Sigmoid colon (tissue), 7 donors: ENCODE measurements around the gene CYP8B1. TPM values are rescaled to one million over a fixed set of nuclear protein-coding genes. Genes with fewer than 3 reads are reported as not detected.

Experiments
- DNase-seq: peaks from one replicate; pipeline ENCODE4 v3.0.0-alpha.2; 2019
- H3K27ac ChIP-seq, 4 donors: fragments of 200-600 bp; sonication (generic); one replicate each; pipeline ENCODE4 v1.5.1; 2016 to 2019; ENCODE audit warnings: mild to moderate bottlenecking in 1 of 4
- H3K27me3 ChIP-seq, 3 donors: fragments of 200-600 bp; sonication (generic); one replicate each; pipeline ENCODE4 v1.5.1; 2019; ENCODE audit warnings: mild to moderate bottlenecking in 1 of 3
- H3K36me3 ChIP-seq, 4 donors: fragments of 200-600 bp; sonication (generic); one replicate each; pipeline ENCODE4 v1.5.1; 2016 to 2019
- H3K4me1 ChIP-seq, 4 donors: fragments of 200-600 bp; sonication (generic); one replicate each; pipeline ENCODE4 v1.5.1; 2017 to 2019
- H3K4me3 ChIP-seq, 4 donors: fragments of 200-600 bp; sonication (generic); one replicate each; pipeline ENCODE4 v1.5.1; 2017 to 2019; ENCODE audit warnings: mild to moderate bottlenecking in 2 of 4, moderate library complexity in 1 of 4
- H3K9me3 ChIP-seq, 4 donors: fragments of 200-600 bp in 3 of 4; sonication (generic) in 3 of 4; one replicate each; pipeline versions ENCODE4 v1.5.1 to v1.6.1; 2013 to 2019
- EP300 ChIP-seq, 4 donors: sonication (generic); formaldehyde crosslinking; IDR thresholded peaks; one replicate each; pipeline ENCODE4 v1.6.1; 2017; ENCODE audit warnings: antibody characterized with exemption in 4 of 4
- POLR2A ChIP-seq, 2 donors: fragments of 450-650 bp; IDR thresholded peaks; one replicate each; pipeline ENCODE4 v1.6.1; 2016; ENCODE audit warnings: antibody characterized with exemption in 2 of 2, mild to moderate bottlenecking in 2 of 2, moderate library complexity in 2 of 2
- POLR2AphosphoS5 ChIP-seq, 4 donors: sonication (generic); formaldehyde crosslinking; IDR thresholded peaks; one replicate each; pipeline ENCODE4 v1.6.1; 2017; ENCODE audit warnings: antibody characterized with exemption in 4 of 4
- WGBS, 2 donors: extraction: QIAGEN DNeasy Blood & Tissue Kit; methylation state at CpG; one replicate each; pipeline ENCODE4 v1.1.7; 2013; 5-methylcytosine and 5-hydroxymethylcytosine counted together
- intact Hi-C: fragments of 100-400 bp; cut with DNase I; formaldehyde crosslinking; loops from one replicate; pipeline ENCODE4 v1.15.1; 2023
- polyA plus RNA-seq, 3 donors: library from polyadenylated mRNA; stranded (reverse); fragments of 200-250 nt; gene quantifications; one replicate each; pipeline ENCODE4 v1.2.3, GENCODE V29; 2013
- total RNA-seq, 4 donors: library from RNA; depleted of rRNA; stranded (reverse); fragments of >200 nt; gene quantifications; one replicate each; pipeline ENCODE4 v1.1.0, GENCODE V29; 2016
- TF ChIP-seq, protein P1 (sequence below), 4 experiments: fragments of 450-650 bp in 3 of 4; fragments of 200-600 bp in 1 of 4; IDR thresholded peaks; one replicate each; pipeline ENCODE4 v1.5.1; 2016 to 2019; ENCODE audit warnings: antibody characterized with exemption in 4 of 4, mild to moderate bottlenecking in 3 of 4, moderate library complexity in 2 of 4
- donor health status: healthy with polysubstance abuse.
- donor health status: Bipolar disorder and iron deficiency.
- donor health status: healthy.

The CYP8B1 gene
- total and polyA plus RNA-seq, 7 donors = under 0.01 TPM; not detected in 6

DNA sequence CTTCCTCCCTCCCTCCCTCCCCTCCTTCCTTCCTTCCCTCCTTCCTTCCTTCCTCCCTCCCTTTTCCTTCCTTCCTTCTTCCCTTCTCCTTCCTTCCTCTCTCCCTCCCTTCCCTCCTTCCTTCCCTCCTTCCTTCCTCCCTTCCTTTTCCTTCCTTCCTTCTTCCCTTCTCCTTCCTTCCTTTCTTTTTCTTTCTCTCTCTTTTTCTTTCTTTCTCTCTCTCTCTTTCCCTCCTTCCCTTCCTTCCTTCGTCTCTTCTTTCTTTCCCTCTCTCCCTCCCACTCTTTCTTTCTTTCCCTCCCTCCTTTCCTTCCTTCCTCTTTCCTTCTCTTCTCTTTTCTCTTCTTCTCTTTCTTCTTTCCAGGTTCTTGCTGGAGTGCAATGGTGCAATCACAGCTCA, 28.4 kb upstream of the CYP8B1 start:
- DNase-seq = no peak
- peaks cover 0 to 13% (median 3%) of the 10 kb centered on the region in 4 donors for H3K36me3 ChIP-seq
- 86 to 94% methylated on average over 1 of the region's 1 CpG for WGBS, 2 donors
- no peak overlapping the region for H3K27ac ChIP-seq
- H3K27me3 ChIP-seq = no peaks in the 10 kb centered on the region
- peaks cover 0 to 3% (median 0%) of the 10 kb centered on the region in 4 donors for H3K9me3 ChIP-seq
- no peak for TF ChIP-seq EP300 (IDR thresholded peaks at IDR 0.05)
- no peak overlapping the region for H3K4me3 ChIP-seq
- H3K4me1 ChIP-seq = peaks cover 0 to 20% (median 17%) of the 10 kb centered on the region in 4 donors
- intact Hi-C loops = no loop called here

DNA sequence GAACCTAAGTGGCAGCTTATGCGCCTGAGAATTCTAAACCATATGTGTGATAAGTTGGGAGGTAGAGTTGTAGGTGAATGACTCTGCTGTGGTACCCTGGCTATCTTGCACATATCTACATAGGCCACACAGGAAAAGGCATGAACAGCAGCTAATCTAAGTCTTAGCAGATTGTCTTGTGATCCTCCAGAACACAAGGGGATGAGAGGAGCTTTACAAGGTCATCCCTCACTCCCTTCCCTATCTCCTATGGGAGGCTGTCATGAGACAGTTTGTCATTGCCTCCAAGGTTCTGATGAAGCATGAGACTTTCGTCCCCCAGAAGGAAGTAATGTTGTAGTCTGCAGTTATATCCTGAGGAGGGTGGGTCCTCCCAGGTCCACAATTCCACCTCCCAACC, 26.6 kb upstream of the CYP8B1 start:
- WGBS, 2 donors = 87 to 92% methylated on average over 2 of the region's 2 CpGs
- Histone ChIP-seq H3K4me1 (peaks cover 0 to 18% (median 14%) of the 10 kb centered on the region in 4 donors), H3K36me3 (no peaks in the 10 kb centered on the region), H3K9me3 (peaks cover 0 to 3% (median 0%) of the 10 kb centered on the region in 4 donors), H3K4me3 (no peak overlapping the region), H3K27me3 (no peaks in the 10 kb centered on the region), H3K27ac (no peak overlapping the region)
- TF ChIP-seq, protein P1, sequence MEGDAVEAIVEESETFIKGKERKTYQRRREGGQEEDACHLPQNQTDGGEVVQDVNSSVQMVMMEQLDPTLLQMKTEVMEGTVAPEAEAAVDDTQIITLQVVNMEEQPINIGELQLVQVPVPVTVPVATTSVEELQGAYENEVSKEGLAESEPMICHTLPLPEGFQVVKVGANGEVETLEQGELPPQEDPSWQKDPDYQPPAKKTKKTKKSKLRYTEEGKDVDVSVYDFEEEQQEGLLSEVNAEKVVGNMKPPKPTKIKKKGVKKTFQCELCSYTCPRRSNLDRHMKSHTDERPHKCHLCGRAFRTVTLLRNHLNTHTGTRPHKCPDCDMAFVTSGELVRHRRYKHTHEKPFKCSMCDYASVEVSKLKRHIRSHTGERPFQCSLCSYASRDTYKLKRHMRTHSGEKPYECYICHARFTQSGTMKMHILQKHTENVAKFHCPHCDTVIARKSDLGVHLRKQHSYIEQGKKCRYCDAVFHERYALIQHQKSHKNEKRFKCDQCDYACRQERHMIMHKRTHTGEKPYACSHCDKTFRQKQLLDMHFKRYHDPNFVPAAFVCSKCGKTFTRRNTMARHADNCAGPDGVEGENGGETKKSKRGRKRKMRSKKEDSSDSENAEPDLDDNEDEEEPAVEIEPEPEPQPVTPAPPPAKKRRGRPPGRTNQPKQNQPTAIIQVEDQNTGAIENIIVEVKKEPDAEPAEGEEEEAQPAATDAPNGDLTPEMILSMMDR (IDR thresholded peaks at IDR 0.05) = no peak
- TF ChIP-seq EP300 (IDR thresholded peaks at IDR 0.05) (no peak), POLR2A (IDR thresholded peaks at IDR 0.05) (no peak), POLR2AphosphoS5 (IDR thresholded peaks at IDR 0.05) (no peak)
- intact Hi-C loops = no loop called here
- DNase-seq = no peak

DNA sequence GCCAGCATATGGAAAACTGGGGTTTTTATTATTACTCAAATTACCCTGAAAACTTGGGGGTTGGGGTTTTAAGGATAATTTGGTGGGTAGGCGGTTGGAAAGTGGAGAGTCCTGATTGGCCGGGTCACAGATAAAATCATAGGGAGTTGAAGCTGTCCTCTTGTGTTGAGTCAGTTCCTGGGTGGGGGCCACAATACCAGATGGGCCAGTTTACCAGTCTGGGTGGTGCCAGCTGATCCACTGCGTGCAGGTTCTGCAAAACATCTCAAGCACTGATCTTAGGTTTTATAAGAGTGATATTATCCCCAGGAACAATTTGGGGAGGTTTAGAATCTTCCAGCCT, 25.4 kb upstream of the CYP8B1 start:
- TF ChIP-seq, protein P1 (IDR thresholded peaks at IDR 0.05) = no peak
- no peak for TF ChIP-seq POLR2AphosphoS5 (IDR thresholded peaks at IDR 0.05)
- TF ChIP-seq EP300 (IDR thresholded peaks at IDR 0.05) = no peak
- no peak for TF ChIP-seq POLR2A (IDR thresholded peaks at IDR 0.05)
- no peaks in the 10 kb centered on the region for H3K36me3 ChIP-seq
- peaks cover 0 to 7% (median 6%) of the 10 kb centered on the region in 4 donors for H3K4me1 ChIP-seq
- H3K27ac ChIP-seq = no peak overlapping the region
- no peak overlapping the region for H3K4me3 ChIP-seq
- no peak for DNase-seq
- H3K9me3 ChIP-seq = peaks cover 0 to 3% (median 0%) of the 10 kb centered on the region in 4 donors
- no peaks in the 10 kb centered on the region for H3K27me3 ChIP-seq
- 71 to 78% methylated on average over 3 of the region's 3 CpGs for WGBS, 2 donors
- intact Hi-C loops = no loop called here

DNA sequence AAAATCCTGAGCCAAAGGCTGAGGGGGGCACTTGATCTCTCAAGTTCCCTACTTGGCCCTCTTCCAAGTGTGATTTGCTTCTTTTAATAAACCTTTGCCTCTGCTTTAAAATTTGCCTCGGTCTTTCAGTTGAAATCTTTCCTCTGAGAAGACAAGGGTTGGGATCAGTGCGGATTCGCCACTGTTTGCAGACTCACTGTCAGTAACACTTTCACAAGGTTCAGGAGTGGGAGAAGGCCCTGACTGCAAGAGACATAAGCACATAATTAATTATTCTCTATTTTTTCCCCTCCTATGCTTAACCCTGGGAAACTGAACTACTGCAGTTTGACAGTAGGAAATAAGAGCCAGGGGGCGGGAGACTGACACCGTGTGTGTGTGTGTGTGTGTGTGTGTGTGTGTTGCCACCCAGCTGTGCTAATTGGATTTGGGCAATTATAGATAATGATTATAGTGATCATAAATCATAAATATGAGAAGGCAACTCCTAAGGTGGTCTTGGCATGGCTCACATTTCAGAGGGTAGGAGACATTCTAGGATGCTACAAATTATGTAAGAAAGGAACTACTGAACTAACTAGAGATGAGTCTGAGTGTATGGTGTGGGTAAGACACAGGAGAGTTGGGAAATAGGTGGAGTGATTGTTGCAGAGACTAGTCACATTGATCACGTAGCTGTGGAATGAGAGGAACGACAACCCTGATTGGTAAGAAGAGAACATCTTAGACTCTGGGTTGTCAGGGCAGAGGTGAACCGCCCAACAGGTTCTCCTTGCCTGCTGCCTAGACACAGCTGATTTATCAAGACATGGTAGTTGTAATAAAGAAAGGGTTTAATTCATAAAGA, 24.8 kb upstream of the CYP8B1 start:
- no peak for TF ChIP-seq EP300 (IDR thresholded peaks at IDR 0.05)
- no peak for TF ChIP-seq POLR2AphosphoS5 (IDR thresholded peaks at IDR 0.05)
- TF ChIP-seq, protein P1 (IDR thresholded peaks at IDR 0.05) = no peak
- no peak for TF ChIP-seq POLR2A (IDR thresholded peaks at IDR 0.05)
- Histone ChIP-seq H3K36me3 (no peaks in the 10 kb centered on the region), H3K27me3 (no peaks in the 10 kb centered on the region), H3K4me1 (peaks cover 0 to 4% (median 2%) of the 10 kb centered on the region in 4 donors), H3K4me3 (no peak overlapping the region), H3K27ac (no peak overlapping the region), H3K9me3 (peaks cover 0 to 3% (median 0%) of the 10 kb centered on the region in 4 donors)
- no peak for DNase-seq
- WGBS, 2 donors = 78 to 87% methylated on average over 8 of the region's 8 CpGs
- intact Hi-C loops = no loop called here

DNA sequence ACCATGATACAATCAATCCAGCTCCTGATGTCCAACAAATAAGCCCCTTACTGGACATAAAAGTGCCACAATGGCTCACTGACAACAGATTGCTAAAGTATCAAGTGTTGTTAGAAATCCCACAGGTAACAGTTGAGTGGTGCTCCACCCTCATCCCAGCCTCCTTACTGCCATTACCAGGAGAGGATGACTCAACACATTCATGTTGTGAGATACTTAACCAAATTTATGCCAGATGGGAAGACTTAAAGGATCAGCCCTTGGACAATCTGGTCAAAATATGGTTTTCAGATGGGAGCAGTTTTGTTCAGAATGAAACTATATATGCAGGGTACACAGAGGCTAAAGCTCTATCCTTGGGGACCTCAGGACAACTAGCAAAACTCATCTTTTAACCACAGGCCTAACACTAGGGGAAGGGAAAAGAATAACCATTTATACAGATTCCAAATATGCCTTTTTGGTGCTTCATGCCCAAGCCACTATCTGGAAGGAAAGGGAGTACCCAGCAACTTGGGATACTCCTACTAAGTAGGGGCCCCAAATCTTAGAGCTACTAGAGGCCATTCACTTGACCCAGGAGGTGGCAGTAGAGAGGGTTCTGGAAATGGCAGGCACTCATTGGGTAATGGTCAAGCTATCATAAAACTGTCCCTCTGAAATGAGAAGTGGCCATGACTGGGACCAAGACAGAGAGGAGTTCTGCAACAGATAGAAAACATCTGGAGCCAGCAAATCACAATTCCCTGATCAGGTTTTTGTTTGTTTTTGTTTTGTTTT, 23.4 kb upstream of the CYP8B1 start:
- intact Hi-C loops = no loop called here
- Histone ChIP-seq H3K27me3 (no peaks in the 10 kb centered on the region), H3K4me1 (no peaks in the 10 kb centered on the region), H3K9me3 (peaks cover 0 to 3% (median 0%) of the 10 kb centered on the region in 4 donors), H3K36me3 (no peaks in the 10 kb centered on the region), H3K4me3 (no peak overlapping the region), H3K27ac (no peak overlapping the region)
- TF ChIP-seq POLR2A (IDR thresholded peaks at IDR 0.05) (no peak), EP300 (IDR thresholded peaks at IDR 0.05) (no peak), POLR2AphosphoS5 (IDR thresholded peaks at IDR 0.05) (no peak)
- TF ChIP-seq, protein P1 (IDR thresholded peaks at IDR 0.05) = no peak
- DNase-seq = no peak
